ENCODE data around the gene RIMBP2. TPM values are rescaled to one million over a fixed set of nuclear protein-coding genes. Genes with fewer than 3 reads are reported as not detected.

The RIMBP2 gene
- polyA plus RNA-seq, 1 donor (not counting 4 experiments of a cell fraction or from before 2014, with no cell fraction given), result 0.16 TPM

DNA sequence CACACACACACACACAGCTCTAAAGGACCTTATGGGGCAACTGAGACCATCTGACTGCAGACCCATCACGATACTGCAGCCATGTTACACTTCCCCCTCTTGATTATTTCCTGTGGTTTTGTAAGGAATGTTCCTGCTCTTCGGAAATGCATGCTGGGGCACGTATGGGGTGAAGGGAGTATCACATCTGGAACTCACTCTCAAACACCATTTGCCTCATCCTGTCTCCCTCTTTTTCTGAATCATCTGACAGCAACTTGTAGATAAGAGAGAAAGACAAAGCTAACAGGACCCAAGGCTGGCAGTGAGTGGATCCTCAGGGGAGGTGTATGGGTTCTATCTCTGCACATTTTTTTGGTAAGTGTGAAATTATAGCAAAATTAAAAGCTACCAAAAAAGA is 50.3 kb downstream of the RIMBP2 start:
- Histone ChIP-seq H3K9me1 (ENCODE audit: control insufficient read depth, extremely low read depth, insufficient read depth, low read length) (no peaks in the 10 kb centered on the region), H4K20me1 (ENCODE audit: control insufficient read depth, extremely low read depth, insufficient read depth, low read length) (no peaks in the 10 kb centered on the region), H3K27me3 (ENCODE audit: control insufficient read depth, extremely low read depth, insufficient read depth, low read length) (no peaks in the 10 kb centered on the region), H3K9me3 (ENCODE audit: control insufficient read depth, low read depth, low read length) (peaks cover 8% of the 10 kb centered on the region), H3K4me3 (ENCODE audit: control insufficient read depth in 2 of 3, extremely low read depth in 1 of 3, insufficient read depth in 2 of 3, low read depth in 1 of 3, low read length in 3 of 3) (no peak overlapping the region), H3K4me2 (ENCODE audit: control insufficient read depth, extremely low read depth, insufficient read depth, low read depth, low read length) (no peak overlapping the region), H3K4me1 (ENCODE audit: control insufficient read depth, extremely low read depth, insufficient read depth, low read length) (peaks cover 11% of the 10 kb centered on the region), H3K9ac (ENCODE audit: control insufficient read depth, extremely low read depth, insufficient read depth, low read length) (no peak overlapping the region), H2AFZ (ENCODE audit: control insufficient read depth, low read length) (no peak overlapping the region), H3K79me2 (ENCODE audit: control insufficient read depth, insufficient read depth, low read length) (no peaks in the 10 kb centered on the region), H3K36me3 (ENCODE audit: control insufficient read depth in 2 of 2, extremely low read depth in 1 of 2, insufficient read depth in 2 of 2, low read length in 2 of 2) (no peaks in the 10 kb centered on the region), H3K27ac (ENCODE audit: control insufficient read depth, insufficient read depth, low read length) (no peak overlapping the region)
- DNase-seq (ENCODE audit: low read depth, low spot score), result peak; percentile 1
- TF ChIP-seq, protein P1, sequence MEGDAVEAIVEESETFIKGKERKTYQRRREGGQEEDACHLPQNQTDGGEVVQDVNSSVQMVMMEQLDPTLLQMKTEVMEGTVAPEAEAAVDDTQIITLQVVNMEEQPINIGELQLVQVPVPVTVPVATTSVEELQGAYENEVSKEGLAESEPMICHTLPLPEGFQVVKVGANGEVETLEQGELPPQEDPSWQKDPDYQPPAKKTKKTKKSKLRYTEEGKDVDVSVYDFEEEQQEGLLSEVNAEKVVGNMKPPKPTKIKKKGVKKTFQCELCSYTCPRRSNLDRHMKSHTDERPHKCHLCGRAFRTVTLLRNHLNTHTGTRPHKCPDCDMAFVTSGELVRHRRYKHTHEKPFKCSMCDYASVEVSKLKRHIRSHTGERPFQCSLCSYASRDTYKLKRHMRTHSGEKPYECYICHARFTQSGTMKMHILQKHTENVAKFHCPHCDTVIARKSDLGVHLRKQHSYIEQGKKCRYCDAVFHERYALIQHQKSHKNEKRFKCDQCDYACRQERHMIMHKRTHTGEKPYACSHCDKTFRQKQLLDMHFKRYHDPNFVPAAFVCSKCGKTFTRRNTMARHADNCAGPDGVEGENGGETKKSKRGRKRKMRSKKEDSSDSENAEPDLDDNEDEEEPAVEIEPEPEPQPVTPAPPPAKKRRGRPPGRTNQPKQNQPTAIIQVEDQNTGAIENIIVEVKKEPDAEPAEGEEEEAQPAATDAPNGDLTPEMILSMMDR (optimal IDR thresholded peaks at IDR 0.05 in 1 of 3, IDR thresholded peaks at IDR 0.05 in 1 of 3, conservative IDR thresholded peaks at IDR 0.05 in 1 of 3; ENCODE audit: extremely low read depth in 1 of 3, insufficient read depth in 2 of 3, low read length in 3 of 3), result no peak
- no peak for TF ChIP-seq EZH2 (IDR thresholded peaks at IDR 0.05; ENCODE audit: low read length)
- no peak for FAIRE-seq
- dilution Hi-C loops (cut with MboI; ENCODE audit: extremely low pct_ligation_motif_present, low sequenced_read_pairs), result no loop called here

GRCh38 chr12:130664772-130665171 is 51.3 kb downstream of the RIMBP2 start:
- no peak overlapping the region for H3K4me3 ChIP-seq (ENCODE audit: control insufficient read depth in 2 of 3, extremely low read depth in 1 of 3, insufficient read depth in 2 of 3, low read depth in 1 of 3, low read length in 3 of 3)
- H3K79me2 ChIP-seq (ENCODE audit: control insufficient read depth, insufficient read depth, low read length), result no peaks in the 10 kb centered on the region
- peaks cover 11% of the 10 kb centered on the region for H3K4me1 ChIP-seq (ENCODE audit: control insufficient read depth, extremely low read depth, insufficient read depth, low read length)
- DNase-seq (ENCODE audit: low read depth, low spot score) (no peak), FAIRE-seq (no peak)
- no peak overlapping the region for H2AFZ ChIP-seq (ENCODE audit: control insufficient read depth, low read length)
- no peak overlapping the region for H3K27ac ChIP-seq (ENCODE audit: control insufficient read depth, insufficient read depth, low read length)
- H4K20me1 ChIP-seq (ENCODE audit: control insufficient read depth, extremely low read depth, insufficient read depth, low read length), result no peaks in the 10 kb centered on the region
- dilution Hi-C loops (cut with MboI; ENCODE audit: extremely low pct_ligation_motif_present, low sequenced_read_pairs), result no loop called here
- no peak for TF ChIP-seq EZH2 (IDR thresholded peaks at IDR 0.05; ENCODE audit: low read length)
- TF ChIP-seq, protein P1 (optimal IDR thresholded peaks at IDR 0.05 in 1 of 3, IDR thresholded peaks at IDR 0.05 in 1 of 3, conservative IDR thresholded peaks at IDR 0.05 in 1 of 3; ENCODE audit: extremely low read depth in 1 of 3, insufficient read depth in 2 of 3, low read length in 3 of 3), result no peak
- no peak overlapping the region for H3K9ac ChIP-seq (ENCODE audit: control insufficient read depth, extremely low read depth, insufficient read depth, low read length)
- H3K9me3 ChIP-seq (ENCODE audit: control insufficient read depth, low read depth, low read length), result peaks cover 8% of the 10 kb centered on the region
- no peaks in the 10 kb centered on the region for H3K27me3 ChIP-seq (ENCODE audit: control insufficient read depth, extremely low read depth, insufficient read depth, low read length)
- H3K4me2 ChIP-seq (ENCODE audit: control insufficient read depth, extremely low read depth, insufficient read depth, low read depth, low read length), result no peak overlapping the region
- no peaks in the 10 kb centered on the region for H3K36me3 ChIP-seq (ENCODE audit: control insufficient read depth in 2 of 2, extremely low read depth in 1 of 2, insufficient read depth in 2 of 2, low read length in 2 of 2)
- no peaks in the 10 kb centered on the region for H3K9me1 ChIP-seq (ENCODE audit: control insufficient read depth, extremely low read depth, insufficient read depth, low read length)
